ENCODE measurements around the gene BMP6. TPM values are rescaled to one million over a fixed set of nuclear protein-coding genes. Genes with fewer than 3 reads are reported as not detected.

Gene BMP6
- total and polyA plus RNA-seq, 8 donors = 2.3 to 18.7 (median 3.7) TPM

DNA sequence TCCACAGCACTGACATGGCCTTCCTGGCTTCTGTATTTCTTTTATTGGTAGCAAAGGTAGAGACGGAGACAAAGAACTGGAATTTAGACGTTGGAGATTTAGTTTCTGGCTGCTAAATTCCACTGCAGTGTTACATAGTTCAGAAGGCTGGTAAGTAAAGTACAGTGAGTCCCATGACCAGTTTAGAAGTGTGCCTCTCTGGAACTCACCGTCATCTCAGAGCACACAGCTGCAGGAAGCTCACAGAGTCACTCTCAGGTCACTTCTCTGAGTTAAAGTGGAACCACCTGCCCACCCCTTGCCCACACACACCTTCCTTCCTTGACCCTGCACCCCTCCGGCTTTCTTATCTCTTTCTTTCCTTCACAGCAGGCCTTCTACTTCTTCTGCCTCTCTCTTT lies 19.6 kb upstream of the BMP6 start:
- Histone ChIP-seq H3K4me1 (no peaks in the 10 kb centered on the region), H3K4me3 (no peak overlapping the region), H3K36me3 (no peaks in the 10 kb centered on the region), H3K9me3 (peaks cover 0 to 3% of the 10 kb centered on the region in 2 donors), H3K27me3 (no peaks in the 10 kb centered on the region), H3K27ac (no peak overlapping the region)
- TF ChIP-seq, protein P1, sequence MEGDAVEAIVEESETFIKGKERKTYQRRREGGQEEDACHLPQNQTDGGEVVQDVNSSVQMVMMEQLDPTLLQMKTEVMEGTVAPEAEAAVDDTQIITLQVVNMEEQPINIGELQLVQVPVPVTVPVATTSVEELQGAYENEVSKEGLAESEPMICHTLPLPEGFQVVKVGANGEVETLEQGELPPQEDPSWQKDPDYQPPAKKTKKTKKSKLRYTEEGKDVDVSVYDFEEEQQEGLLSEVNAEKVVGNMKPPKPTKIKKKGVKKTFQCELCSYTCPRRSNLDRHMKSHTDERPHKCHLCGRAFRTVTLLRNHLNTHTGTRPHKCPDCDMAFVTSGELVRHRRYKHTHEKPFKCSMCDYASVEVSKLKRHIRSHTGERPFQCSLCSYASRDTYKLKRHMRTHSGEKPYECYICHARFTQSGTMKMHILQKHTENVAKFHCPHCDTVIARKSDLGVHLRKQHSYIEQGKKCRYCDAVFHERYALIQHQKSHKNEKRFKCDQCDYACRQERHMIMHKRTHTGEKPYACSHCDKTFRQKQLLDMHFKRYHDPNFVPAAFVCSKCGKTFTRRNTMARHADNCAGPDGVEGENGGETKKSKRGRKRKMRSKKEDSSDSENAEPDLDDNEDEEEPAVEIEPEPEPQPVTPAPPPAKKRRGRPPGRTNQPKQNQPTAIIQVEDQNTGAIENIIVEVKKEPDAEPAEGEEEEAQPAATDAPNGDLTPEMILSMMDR (IDR thresholded peaks at IDR 0.05) = no peak
- intact Hi-C loops (cut with DNase I) = no loop called here
- ATAC-seq (no peak), DNase-seq (no peak)

DNA sequence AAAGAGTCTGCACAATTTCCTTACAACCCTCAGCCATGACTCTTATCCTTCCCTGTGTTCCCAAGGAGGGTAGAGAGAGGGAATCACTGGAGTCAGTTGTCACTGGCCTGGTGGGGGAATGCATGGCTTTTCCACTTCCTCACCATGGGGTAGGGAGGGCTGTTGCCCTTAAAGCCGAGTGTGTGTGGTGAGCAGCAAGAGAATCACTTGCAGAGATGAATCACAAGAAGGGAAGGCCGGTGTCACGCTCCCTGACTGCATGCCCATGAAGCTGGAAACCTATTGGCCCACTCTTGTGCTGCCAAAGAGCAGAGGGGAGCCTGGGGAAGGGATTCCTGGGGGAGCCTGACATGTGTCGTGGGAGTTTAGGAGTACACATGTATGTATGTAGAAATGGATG lies 18.1 kb upstream of the BMP6 start:
- TF ChIP-seq, protein P1 (IDR thresholded peaks at IDR 0.05) = no peak
- no peak overlapping the region for H3K4me3 ChIP-seq
- ATAC-seq (no peak), DNase-seq (no peak)
- peaks cover 0 to 3% of the 10 kb centered on the region in 2 donors for H3K9me3 ChIP-seq
- H3K4me1 ChIP-seq = no peaks in the 10 kb centered on the region
- intact Hi-C loops (cut with DNase I) = no loop called here
- H3K27ac ChIP-seq = no peak overlapping the region
- no peaks in the 10 kb centered on the region for H3K27me3 ChIP-seq
- H3K36me3 ChIP-seq = no peaks in the 10 kb centered on the region

DNA sequence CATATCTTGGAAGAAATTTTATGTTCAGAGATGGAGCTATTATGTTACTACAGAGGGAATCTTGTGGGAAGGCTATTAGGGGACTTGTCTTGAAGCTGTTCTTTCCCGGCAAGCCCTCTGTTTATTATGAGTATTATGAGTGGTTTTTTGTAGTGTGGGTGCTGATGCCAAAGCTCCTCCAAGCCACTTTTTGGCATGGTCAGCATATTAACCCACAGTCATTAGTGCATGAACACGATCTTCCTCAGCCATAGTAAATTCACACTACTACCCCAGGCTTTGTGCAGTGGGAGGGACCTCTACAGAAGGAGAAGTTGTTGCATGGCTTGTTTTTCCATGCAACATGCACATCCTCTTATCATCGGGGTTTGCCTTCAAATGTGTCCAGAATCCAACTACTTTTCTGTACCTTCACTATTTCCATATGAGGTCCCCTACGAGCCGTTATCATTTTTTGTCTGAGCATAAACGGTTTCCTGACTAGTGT lies 6.5 kb upstream of the BMP6 start:
- Histone ChIP-seq H3K4me3 (no peak overlapping the region), H3K36me3 (no peaks in the 10 kb centered on the region), H3K27me3 (peaks cover 8 to 14% of the 10 kb centered on the region in 2 donors), H3K27ac (no peak overlapping the region), H3K9me3 (peaks cover 0 to 11% of the 10 kb centered on the region in 2 donors), H3K4me1 (peaks cover 0 to 10% of the 10 kb centered on the region in 2 donors)
- TF ChIP-seq, protein P1 (IDR thresholded peaks at IDR 0.05) = no peak
- ATAC-seq = no peak
- DNase-seq = no peak
- intact Hi-C loops (cut with DNase I) = no loop called here

DNA sequence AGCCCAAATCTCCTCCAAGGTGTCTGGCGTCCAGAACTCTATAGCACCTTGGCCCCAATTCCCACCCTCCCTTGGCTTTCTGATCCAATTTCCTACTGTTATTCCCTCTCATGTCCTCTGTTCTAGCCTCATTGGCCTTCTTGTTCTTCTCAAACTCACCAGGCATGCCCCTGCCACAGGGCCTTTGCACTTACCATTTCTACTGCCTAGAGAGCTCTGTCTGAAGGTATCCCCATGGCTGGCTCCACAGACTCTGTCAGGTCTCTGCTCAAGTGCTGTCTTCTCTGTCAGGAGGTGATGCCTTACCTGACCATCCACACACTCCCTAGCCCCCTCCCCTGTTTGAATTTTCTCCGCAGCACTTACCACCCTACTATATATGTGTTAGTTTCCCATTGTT lies 5.6 kb upstream of the BMP6 start:
- Histone ChIP-seq H3K36me3 (no peaks in the 10 kb centered on the region), H3K4me3 (no peak overlapping the region), H3K27ac (no peak overlapping the region), H3K9me3 (peaks cover 0 to 11% of the 10 kb centered on the region in 2 donors), H3K4me1 (peaks cover 0 to 10% of the 10 kb centered on the region in 2 donors), H3K27me3 (peaks cover 16 to 23% of the 10 kb centered on the region in 2 donors)
- ATAC-seq (no peak), DNase-seq (no peak)
- TF ChIP-seq, protein P1 (IDR thresholded peaks at IDR 0.05) = no peak
- intact Hi-C loops (cut with DNase I) = loop anchor here in 1 of 2 donors (5.0 kb wide), 2 partner anchors 287 to 337 kb away; no protein-coding TSS in a partner anchor

DNA sequence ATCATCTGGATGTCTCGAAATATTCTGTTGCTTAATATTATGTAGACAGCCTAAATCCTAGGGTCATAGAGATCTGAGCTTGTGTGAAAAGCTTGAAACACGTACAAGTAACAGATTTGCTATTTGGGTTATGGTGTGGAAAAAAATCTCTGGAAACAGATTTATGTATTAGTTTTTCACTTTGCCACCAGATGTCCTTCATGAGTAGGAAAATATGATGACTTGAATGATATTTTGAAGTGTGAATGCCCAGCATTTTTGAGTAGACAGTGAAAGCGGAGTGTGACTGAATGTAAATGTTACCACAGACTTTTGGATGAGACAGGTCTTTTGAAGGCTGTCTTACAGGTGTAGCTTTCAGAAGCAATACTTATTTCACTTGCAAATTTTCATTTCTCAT lies 4.2 kb upstream of the BMP6 start:
- TF ChIP-seq, protein P1 (IDR thresholded peaks at IDR 0.05) = peak in 1 of 2 donors; percentile 20
- ATAC-seq (no peak), DNase-seq (no peak)
- H3K4me3 ChIP-seq = no peak overlapping the region
- no peaks in the 10 kb centered on the region for H3K36me3 ChIP-seq
- peaks cover 0 to 8% of the 10 kb centered on the region in 2 donors for H3K9me3 ChIP-seq
- H3K4me1 ChIP-seq = peaks cover 3 to 23% of the 10 kb centered on the region in 2 donors
- no peak overlapping the region for H3K27ac ChIP-seq
- intact Hi-C loops (cut with DNase I) = loop anchor here in 1 of 2 donors (5.0 kb wide), 2 partner anchors 286 to 336 kb away; no protein-coding TSS in a partner anchor
- peaks cover 20 to 36% of the 10 kb centered on the region in 2 donors for H3K27me3 ChIP-seq

Measured in left lung (tissue), 10 donors.